ENCODE measurements around the gene CENPB. TPM values are rescaled to one million over a fixed set of nuclear protein-coding genes. Genes with fewer than 3 reads are reported as not detected.
"Not testable (repeated sequence)": the region's sequence is repeated elsewhere in the genome, so short reads cannot be mapped to it uniquely, and the experiment has no call there.

The CENPB gene
- total RNA-seq, 6 experiments from 2014 or later, result 109 to 128 (median 117) TPM

DNA sequence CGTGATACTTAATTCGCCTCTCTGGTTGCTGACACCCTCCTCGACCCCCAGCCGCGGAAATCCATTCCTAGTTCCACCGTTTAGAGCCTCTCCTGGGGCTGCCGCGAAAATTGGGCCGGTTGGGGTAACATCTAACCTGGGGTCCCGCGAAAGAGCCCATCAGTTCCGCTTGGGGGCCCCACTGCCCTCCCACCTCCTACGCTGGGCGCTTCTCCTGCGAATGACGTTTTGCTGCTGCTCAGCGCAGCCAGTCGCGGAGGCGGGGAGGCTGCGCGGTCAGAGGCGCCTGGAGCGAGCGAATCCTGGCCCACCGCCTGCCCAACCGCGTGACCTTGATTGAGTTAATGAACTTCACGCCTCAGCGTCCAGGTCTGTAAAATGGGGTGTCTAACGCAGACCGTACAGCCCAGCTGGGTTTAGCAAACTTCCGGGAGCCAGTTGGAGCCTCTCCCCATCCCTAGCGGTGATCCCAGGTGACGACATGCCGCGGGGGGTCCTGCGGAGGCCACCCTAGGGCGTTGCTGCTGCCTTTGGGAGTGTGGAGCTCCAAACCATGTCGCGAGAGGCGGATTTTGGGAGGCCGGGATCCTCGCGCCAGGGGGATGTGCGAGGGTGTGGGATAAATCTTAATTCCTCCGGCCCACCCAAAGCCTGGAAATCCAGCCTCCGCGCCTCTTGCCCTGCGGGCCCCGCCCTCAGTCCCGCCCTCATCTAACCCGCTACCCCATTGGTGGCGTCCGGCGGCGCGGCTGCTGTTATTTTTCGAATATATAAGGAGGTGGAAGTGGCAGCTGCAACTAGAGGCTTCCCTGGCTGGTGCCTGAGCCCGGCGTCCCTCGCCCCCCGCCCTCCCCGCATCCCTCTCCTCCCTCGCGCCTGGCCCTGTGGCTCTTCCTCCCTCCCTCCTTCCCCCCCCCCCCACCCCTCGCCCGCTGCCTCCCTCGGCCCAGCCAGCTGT, 9.2 kb upstream of the CENPB start, which contains the start of gene CDC25B:
CDC25B (plus strand) TSS at position 800 of the 958 bp plus-strand sequence. CDS start 222 bp downstream, outside the sequence.
- Mint-ChIP-seq H3K9me3 (no peaks in the 10 kb centered on the region), H3K36me3 (ENCODE audit: low read depth) (peaks cover 21% of the 10 kb centered on the region), H3K27me3 (ENCODE audit: insufficient read depth) (peaks cover 4% of the 10 kb centered on the region), H3K27ac (peak within 1 kb of the TSS; percentile 97), H3K4me3 (peak within 1 kb of the TSS; percentile 93), H3K4me1 (ENCODE audit: low read depth) (peaks cover 42% of the 10 kb centered on the region)
- TF ChIP-seq, protein P1, sequence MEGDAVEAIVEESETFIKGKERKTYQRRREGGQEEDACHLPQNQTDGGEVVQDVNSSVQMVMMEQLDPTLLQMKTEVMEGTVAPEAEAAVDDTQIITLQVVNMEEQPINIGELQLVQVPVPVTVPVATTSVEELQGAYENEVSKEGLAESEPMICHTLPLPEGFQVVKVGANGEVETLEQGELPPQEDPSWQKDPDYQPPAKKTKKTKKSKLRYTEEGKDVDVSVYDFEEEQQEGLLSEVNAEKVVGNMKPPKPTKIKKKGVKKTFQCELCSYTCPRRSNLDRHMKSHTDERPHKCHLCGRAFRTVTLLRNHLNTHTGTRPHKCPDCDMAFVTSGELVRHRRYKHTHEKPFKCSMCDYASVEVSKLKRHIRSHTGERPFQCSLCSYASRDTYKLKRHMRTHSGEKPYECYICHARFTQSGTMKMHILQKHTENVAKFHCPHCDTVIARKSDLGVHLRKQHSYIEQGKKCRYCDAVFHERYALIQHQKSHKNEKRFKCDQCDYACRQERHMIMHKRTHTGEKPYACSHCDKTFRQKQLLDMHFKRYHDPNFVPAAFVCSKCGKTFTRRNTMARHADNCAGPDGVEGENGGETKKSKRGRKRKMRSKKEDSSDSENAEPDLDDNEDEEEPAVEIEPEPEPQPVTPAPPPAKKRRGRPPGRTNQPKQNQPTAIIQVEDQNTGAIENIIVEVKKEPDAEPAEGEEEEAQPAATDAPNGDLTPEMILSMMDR (IDR thresholded peaks at IDR 0.05), result peak; percentile 74
- peak; percentile 91 for DNase-seq

DNA sequence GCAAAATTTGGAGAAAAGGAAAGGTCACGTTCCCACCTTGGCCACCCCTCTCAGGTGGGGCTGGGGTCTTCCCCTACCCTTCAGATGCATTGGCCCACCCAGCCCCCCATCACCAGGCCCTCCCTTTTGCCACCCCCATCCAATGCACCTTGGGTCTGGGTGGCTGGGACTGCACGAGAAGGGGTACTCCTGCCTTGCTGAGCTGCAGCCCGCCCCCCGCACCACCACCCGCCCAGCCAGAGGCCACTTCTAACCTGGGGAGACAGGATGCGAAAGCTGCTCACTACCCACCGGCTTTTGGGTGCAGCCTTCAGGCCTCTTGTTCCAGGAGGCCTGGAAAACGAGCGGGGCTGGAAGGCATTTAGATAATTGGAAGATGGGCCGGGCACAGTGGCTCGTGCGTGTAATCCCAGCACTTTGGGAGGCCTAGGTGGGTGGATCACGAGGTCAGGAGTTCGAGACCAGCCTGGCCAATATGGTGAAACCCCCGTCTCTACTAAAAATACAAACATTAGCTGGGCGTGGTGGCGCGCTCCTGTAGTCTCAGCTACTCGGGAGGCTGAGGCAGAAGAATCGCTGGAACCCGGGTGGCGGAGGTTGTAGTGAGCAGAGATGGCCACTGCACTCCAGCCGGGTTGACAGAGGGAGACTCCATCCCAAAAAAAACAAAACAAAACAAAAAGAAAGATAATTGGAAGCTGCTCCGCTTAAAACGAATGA, 8.3 kb upstream of the CENPB start:
- no peak for DNase-seq
- H3K9me3 Mint-ChIP-seq, result no peaks in the 10 kb centered on the region
- peaks cover 21% of the 10 kb centered on the region for H3K36me3 Mint-ChIP-seq (ENCODE audit: low read depth)
- H3K4me3 Mint-ChIP-seq, result peak overlapping the region; percentile 93
- TF ChIP-seq, protein P1 (IDR thresholded peaks at IDR 0.05), result no peak
- peaks cover 37% of the 10 kb centered on the region for H3K4me1 Mint-ChIP-seq (ENCODE audit: low read depth)
- H3K27ac Mint-ChIP-seq, result peak overlapping the region; percentile 97
- H3K27me3 Mint-ChIP-seq (ENCODE audit: insufficient read depth), result peaks cover 4% of the 10 kb centered on the region

DNA sequence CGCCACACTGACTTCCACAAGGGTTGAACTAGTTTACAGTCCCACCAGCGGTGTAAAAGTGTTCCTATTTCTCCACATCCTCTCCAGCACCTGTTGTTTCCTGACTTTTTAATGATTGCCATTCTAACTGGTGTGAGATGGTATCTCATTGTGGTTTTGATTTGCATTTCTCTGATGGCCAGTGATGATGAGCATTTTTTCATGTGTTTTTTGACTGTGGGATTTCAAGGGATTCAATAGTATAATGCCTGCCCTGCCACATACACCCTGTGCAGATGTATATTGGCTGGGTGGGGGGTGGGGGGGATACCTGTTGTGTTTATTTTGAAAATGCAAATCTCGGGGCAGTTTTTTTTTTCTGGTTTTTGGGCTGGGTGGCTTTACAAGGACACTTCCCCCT, 7.6 kb upstream of the CENPB start:
- H3K4me3 Mint-ChIP-seq, DNase-seq: not testable (repeated sequence)

DNA sequence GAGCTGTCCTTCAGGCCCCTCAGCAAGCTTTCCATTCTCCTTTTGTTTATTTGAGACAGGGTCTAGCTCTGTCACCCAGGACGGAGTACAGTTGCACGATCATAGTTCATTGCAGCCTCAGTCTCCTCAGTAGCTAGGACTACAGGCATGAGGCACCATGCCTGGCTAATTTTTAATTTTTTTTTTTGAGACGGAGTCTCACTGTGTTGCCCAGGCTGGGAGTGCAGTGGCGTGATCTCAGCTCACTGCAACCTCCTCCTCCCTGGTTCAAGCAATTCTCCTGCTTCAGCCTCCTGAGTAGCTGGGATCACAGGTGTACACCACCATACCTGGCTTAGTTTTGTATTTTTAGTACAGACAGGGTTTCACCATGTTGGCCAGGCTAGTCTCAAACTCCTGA, 2.7 kb upstream of the CENPB start:
- not testable (repeated sequence) for H3K4me3 Mint-ChIP-seq; H3K27ac Mint-ChIP-seq; H3K27me3 Mint-ChIP-seq (ENCODE audit: insufficient read depth); DNase-seq; H3K9me3 Mint-ChIP-seq
- H3K4me1 Mint-ChIP-seq (ENCODE audit: low read depth), result peaks cover 30% of the 10 kb centered on the region
- peaks cover 11% of the 10 kb centered on the region for H3K36me3 Mint-ChIP-seq (ENCODE audit: low read depth)

More for the DNA sequence above, 7.6 kb upstream of the CENPB start:
- Mint-ChIP-seq H3K36me3 (ENCODE audit: low read depth) (peaks cover 18% of the 10 kb centered on the region), H3K4me1 (ENCODE audit: low read depth) (peaks cover 33% of the 10 kb centered on the region)
- not testable (repeated sequence) for H3K27me3 Mint-ChIP-seq (ENCODE audit: insufficient read depth); H3K9me3 Mint-ChIP-seq; H3K27ac Mint-ChIP-seq

DNA sequence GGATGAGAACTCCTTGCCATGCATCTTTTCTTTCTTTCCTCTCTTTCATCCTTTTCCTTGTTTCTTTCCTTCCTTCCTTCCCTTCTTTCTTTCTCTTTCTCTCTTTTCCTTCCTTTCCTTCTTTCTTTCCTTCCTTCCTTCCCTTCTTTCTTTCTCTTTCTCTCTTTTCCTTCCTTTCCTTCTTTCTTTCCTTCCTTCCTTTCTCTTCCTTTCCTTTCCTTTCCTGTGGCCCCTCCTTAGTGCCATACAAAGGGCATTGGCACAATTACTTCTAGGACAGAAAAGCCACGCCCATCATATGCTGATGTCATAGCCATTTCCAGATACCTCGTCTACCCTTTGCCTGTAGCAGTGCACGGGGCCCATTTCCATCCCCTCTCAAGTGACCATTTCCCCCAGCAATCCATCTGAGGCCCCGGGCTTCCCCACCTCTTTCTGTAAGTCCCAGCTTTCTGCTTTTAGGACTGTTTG, 2.2 kb upstream of the CENPB start:
- peak overlapping the region; percentile 28; the same call in 1 of the 2 replicates for H3K4me3 Mint-ChIP-seq
- H3K36me3 Mint-ChIP-seq (ENCODE audit: low read depth), result peaks cover 11% of the 10 kb centered on the region
- no peaks in the 10 kb centered on the region for H3K9me3 Mint-ChIP-seq
- no peak overlapping the region; the same call in 1 of the 2 replicates for H3K27ac Mint-ChIP-seq
- peaks cover 2% of the 10 kb centered on the region for H3K27me3 Mint-ChIP-seq (ENCODE audit: insufficient read depth)
- H3K4me1 Mint-ChIP-seq (ENCODE audit: low read depth), result peaks cover 31% of the 10 kb centered on the region
- TF ChIP-seq, protein P1 (IDR thresholded peaks at IDR 0.05), result no peak
- no peak for DNase-seq

DNA sequence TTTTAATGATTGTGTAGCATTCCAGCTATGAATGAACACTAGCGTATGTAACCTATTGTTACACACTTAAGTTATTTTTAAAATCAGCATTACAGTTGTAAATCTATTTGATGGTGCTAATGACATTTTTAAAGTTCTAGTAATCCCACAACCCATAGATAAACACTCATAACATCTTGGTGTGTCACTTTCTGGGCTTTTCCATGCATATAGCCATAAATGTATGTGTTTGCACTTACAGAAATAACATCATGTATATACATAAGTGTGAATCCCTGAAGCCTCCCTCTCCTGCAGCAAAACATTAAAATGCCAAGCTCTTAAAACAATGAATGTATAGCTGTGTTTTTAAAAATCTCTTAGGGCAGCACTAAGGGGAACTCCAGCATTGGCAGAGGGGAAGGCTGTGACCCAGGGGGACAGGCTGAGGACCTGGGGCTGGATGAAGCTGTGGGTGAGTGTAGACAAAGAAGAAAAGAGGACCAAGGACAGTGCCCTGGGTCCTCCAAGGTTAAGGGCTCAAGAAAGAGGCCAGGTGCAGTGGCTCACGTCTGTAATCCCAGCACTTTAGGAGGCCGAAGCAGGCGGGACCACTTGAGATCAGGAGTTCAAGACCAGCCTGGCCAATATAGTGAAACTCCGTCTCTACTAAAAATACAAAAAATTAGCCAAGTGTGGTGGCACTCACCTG, 929 bp upstream of the CENPB start:
- no peaks in the 10 kb centered on the region for H3K9me3 Mint-ChIP-seq
- H3K36me3 Mint-ChIP-seq (ENCODE audit: low read depth), result peaks cover 11% of the 10 kb centered on the region
- H3K27me3 Mint-ChIP-seq (ENCODE audit: insufficient read depth), result peaks cover 2% of the 10 kb centered on the region
- H3K4me3 Mint-ChIP-seq, result peak overlapping the region; percentile 71
- no peak overlapping the region for H3K27ac Mint-ChIP-seq
- peaks cover 37% of the 10 kb centered on the region for H3K4me1 Mint-ChIP-seq (ENCODE audit: low read depth)
- DNase-seq, result no peak
- TF ChIP-seq, protein P1 (IDR thresholded peaks at IDR 0.05), result no peak

All from HFFc6 (cell line).